Activated T-cell treated with anti-CD3 and anti-CD28 coated beads, Interleukin-2, amount 50 U/mL, for 4 hours (primary cell): ENCODE data around the gene NR1H4. TPM values are rescaled to one million over a fixed set of nuclear protein-coding genes. Genes with fewer than 3 reads are reported as not detected.

Experiments used
- ATAC-seq, 2 donors: fragments of 200-7000 bp; cut with Tn5 transposase; one replicate each; pipeline ENCODE4 v1.10.0; 2021
- DNase-seq: peaks from one replicate; pipeline ENCODE4 v3.0.0-alpha.2; 2020
- H3K27me3 Mint-ChIP-seq: one replicate; pipeline ENCODE4 v1.8.0; 2021; ENCODE audit warnings: low read depth, mixed read lengths
- H3K36me3 Mint-ChIP-seq: one replicate; pipeline ENCODE4 v1.8.0; 2022; ENCODE audit warnings: mixed read lengths; ENCODE audit not compliant: insufficient read depth
- H3K4me1 Mint-ChIP-seq: one replicate; pipeline ENCODE4 v1.8.0; 2021; ENCODE audit warnings: low read depth, mixed read lengths
- H3K4me3 Mint-ChIP-seq: one replicate; pipeline ENCODE4 v1.8.0; 2021; ENCODE audit warnings: mild to moderate bottlenecking, moderate library complexity, mixed read lengths
- H3K9me3 Mint-ChIP-seq: one replicate; pipeline ENCODE4 v1.8.0; 2021; ENCODE audit warnings: mixed read lengths
- total RNA-seq, 3 donors: library from RNA; stranded (reverse); gene quantifications; one replicate each; pipeline ENCODE4 v1.2.1, GENCODE V29; 2021

The NR1H4 gene
- total RNA-seq, 3 donors from 2014 or later, result 0.38 TPM; not detected in 2

DNA sequence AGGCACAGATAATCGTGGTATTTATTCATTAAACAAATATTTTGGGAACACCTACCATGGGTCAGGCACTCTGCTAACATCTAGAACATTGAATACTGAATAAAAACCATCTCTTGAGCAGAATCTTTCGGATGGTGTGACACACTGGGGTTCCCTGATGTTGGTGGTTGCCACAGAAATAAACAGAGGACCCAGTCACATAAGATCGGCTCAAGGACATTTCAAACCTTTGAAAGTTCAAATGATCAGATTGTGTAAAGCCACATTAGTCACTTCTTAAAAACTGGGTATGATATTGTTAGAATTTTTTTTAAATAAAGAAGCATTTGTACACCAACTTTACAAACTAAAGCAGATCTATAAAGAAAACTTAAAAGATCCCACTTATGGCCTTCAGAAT lies 39.0 kb downstream of the NR1H4 start:
- Mint-ChIP-seq H3K36me3 (no peaks in the 10 kb centered on the region), H3K4me3 (no peak overlapping the region), H3K9me3 (peaks cover 6% of the 10 kb centered on the region), H3K4me1 (no peaks in the 10 kb centered on the region), H3K27me3 (peaks cover 3% of the 10 kb centered on the region)
- no peak for DNase-seq
- ATAC-seq, result no peak

- peaks cover 6% of the 10 kb centered on the region for H3K27me3 Mint-ChIP-seq
- H3K36me3 Mint-ChIP-seq, result no peaks in the 10 kb centered on the region
- H3K4me1 Mint-ChIP-seq, result no peaks in the 10 kb centered on the region
Measured at GRCh38 chr12:100515968-100516367, 42.3 kb downstream of the NR1H4 start.

GRCh38 chr12:100518376-100518775 lies 44.7 kb downstream of the NR1H4 start:
- DNase-seq (no peak), ATAC-seq (no peak)
- H3K4me1 Mint-ChIP-seq, result no peaks in the 10 kb centered on the region
- H3K9me3 Mint-ChIP-seq, result peaks cover 10% of the 10 kb centered on the region
- no peaks in the 10 kb centered on the region for H3K36me3 Mint-ChIP-seq
- no peak overlapping the region for H3K4me3 Mint-ChIP-seq
- peaks cover 6% of the 10 kb centered on the region for H3K27me3 Mint-ChIP-seq

More at GRCh38 chr12:100515968-100516367, 42.3 kb downstream of the NR1H4 start:
- peaks cover 10% of the 10 kb centered on the region for H3K9me3 Mint-ChIP-seq
- DNase-seq (no peak), ATAC-seq (no peak)
- no peak overlapping the region for H3K4me3 Mint-ChIP-seq

DNA sequence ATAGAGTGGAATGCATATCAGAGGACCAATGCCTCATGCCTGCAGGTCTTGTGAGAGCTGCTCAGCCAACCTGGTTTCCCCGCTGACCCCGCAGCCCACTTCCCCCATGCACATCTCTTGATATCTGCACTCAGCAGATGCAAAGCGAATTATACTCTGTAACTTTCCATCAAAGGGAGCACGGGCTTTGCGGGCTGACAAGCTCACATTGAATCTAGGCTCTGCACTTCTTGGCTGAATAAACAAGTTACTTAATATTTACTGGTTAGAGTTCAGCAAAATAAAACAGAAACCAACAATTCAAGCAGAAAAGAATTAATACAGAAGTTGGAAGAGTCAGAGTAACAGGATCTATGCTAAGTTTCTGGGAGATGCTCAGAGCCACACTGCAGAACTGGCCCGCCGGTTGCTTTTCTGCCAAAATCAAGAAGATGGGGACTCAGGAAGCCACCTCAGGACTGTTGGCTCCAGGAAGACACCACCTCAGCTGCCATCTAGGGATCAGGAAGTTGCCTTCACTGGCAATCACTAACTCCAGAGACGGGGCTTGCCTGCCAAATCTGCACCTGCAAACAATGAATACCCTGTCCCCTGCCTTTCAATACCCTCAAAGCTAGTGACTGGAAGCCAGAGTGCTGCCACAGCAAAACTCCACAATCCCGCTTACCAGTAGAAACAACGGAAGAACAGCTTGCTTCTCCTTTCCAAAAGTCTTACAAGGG lies 46.5 kb downstream of the NR1H4 start:
- DNase-seq (no peak), ATAC-seq (no peak)
- Mint-ChIP-seq H3K4me3 (no peak overlapping the region), H3K9me3 (peaks cover 10% of the 10 kb centered on the region), H3K36me3 (no peaks in the 10 kb centered on the region), H3K4me1 (no peaks in the 10 kb centered on the region), H3K27me3 (peaks cover 8% of the 10 kb centered on the region)

GRCh38 chr12:100521958-100522357 lies 48.3 kb downstream of the NR1H4 start:
- DNase-seq, result no peak

DNA sequence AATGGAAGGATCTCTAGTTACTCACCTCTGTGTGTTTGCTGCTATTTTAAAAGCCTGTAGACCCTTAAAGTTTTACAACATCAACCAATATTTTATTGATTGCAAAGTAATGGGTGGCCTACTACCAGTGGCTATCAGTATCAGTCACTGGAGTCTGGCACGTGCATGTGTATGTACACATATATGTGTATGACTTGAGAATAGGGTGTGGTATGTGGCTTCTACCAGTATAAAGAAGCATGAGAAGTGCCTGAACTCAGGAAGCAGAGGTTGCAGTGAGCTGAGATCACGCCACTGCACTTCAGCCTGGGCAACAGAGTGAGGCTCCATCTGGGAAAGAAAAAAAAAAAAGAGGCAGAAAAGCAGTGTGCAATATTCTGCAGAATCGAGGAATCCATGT lies 54.4 kb downstream of the NR1H4 start:
- H3K36me3 Mint-ChIP-seq, result no peaks in the 10 kb centered on the region
- ATAC-seq, result no peak

More at GRCh38 chr12:100521958-100522357, 48.3 kb downstream of the NR1H4 start:
- H3K27me3 Mint-ChIP-seq, result peaks cover 9% of the 10 kb centered on the region
- no peaks in the 10 kb centered on the region for H3K4me1 Mint-ChIP-seq
- H3K36me3 Mint-ChIP-seq, result no peaks in the 10 kb centered on the region
- no peak overlapping the region for H3K4me3 Mint-ChIP-seq
- H3K9me3 Mint-ChIP-seq, result peaks cover 9% of the 10 kb centered on the region
- ATAC-seq, result no peak

DNA sequence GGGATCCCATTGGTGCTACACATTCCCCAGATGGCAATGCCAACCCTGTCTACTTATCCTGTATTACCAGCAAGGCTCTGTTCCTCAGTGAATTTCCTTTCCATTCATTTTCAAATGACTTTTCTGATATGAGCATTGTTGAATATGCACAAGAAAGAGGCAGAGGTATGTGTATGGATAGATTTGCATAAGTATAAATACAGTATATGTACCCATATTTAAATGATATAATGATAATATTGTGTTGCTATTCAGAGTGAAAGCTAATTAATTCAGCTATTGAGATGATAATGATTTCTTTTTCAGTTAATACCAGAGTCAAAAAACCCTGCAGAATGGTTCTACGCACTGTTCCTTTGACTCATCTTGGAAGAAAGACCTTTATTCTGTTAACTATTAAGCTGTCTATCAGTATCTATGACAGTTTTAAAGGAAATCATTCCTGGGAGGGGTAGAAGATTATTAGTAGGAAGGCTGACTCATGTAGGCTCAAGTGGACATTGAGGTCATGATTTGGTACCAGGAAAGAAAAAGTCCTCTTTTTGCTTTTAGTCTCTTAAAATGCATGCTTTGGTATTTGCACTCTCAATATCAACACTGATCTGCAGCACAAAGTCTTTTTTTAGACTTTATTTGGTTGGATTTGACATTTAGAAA lies 54.9 kb downstream of the NR1H4 start:
- Mint-ChIP-seq H3K36me3 (no peaks in the 10 kb centered on the region), H3K4me1 (no peaks in the 10 kb centered on the region), H3K4me3 (no peak overlapping the region), H3K27me3 (peaks cover 5% of the 10 kb centered on the region), H3K9me3 (no peaks in the 10 kb centered on the region)
- DNase-seq, result no peak
- no peak for ATAC-seq

More for the DNA sequence above, 54.4 kb downstream of the NR1H4 start:
- Mint-ChIP-seq H3K27me3 (peaks cover 4% of the 10 kb centered on the region), H3K4me3 (no peak overlapping the region), H3K9me3 (no peaks in the 10 kb centered on the region), H3K4me1 (no peaks in the 10 kb centered on the region)
- DNase-seq, result no peak

DNA sequence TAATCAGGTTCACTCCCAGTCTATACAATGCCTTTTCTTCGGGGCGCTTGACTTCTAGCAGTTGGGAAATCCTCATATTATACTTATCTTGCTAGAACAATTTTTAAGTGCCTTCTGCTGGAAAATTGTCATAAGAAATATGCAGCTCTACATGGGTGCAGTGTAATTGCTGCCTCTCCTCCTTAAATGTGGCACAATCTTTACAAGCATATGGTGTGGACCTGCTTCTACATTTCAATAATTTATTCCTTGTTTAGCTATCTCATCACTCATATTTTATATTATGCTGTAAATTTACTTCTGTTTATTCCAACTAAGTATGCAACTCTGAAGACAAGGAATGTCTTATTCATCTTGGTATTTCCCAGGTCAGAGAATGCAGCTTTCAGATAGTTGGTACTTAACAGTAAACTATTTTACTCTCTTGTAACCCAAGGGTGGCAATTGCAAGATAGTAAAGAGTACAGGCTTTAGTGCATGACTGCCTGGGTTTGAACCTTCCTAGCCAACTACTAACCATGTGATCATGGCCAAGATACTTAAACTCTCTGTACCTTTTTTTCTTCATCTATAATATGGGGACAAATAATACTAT lies 56.2 kb downstream of the NR1H4 start:
- Mint-ChIP-seq H3K36me3 (no peaks in the 10 kb centered on the region), H3K27me3 (peaks cover 7% of the 10 kb centered on the region)
- ATAC-seq, result no peak

DNA sequence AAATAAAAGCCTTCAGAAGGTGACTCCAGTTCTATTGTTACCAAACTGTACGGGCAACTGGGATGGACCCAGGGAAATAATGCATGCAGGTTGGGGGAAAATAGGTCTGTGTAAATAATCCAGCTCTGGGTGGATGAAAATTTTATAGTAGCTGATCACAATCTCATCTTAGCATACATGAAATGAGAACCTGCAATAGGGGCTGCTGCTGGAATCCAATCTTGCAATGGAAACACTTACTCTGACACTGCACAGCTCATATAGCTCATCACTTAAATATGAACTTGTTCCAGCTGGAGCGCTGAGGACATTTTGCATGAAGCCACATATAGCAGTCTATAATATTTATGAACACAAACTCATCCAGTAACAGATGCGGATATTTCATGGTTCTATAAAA lies 59.7 kb downstream of the NR1H4 start:
- DNase-seq, result no peak
- Mint-ChIP-seq H3K36me3 (no peaks in the 10 kb centered on the region), H3K27me3 (peaks cover 3% of the 10 kb centered on the region), H3K4me1 (no peaks in the 10 kb centered on the region), H3K9me3 (no peaks in the 10 kb centered on the region), H3K4me3 (no peak overlapping the region)
- ATAC-seq, result no peak

More for the DNA sequence above, 56.2 kb downstream of the NR1H4 start:
- H3K4me1 Mint-ChIP-seq, result no peaks in the 10 kb centered on the region
- H3K4me3 Mint-ChIP-seq, result no peak overlapping the region
- no peak for DNase-seq
- H3K9me3 Mint-ChIP-seq, result no peaks in the 10 kb centered on the region

GRCh38 chr12:100534625-100535227 lies 61.1 kb downstream of the NR1H4 start:
- H3K36me3 Mint-ChIP-seq, result no peaks in the 10 kb centered on the region
- H3K27me3 Mint-ChIP-seq, result peaks cover 3% of the 10 kb centered on the region
- no peaks in the 10 kb centered on the region for H3K9me3 Mint-ChIP-seq
- H3K4me3 Mint-ChIP-seq, result no peak overlapping the region
- ATAC-seq (no peak), DNase-seq (no peak)
- no peaks in the 10 kb centered on the region for H3K4me1 Mint-ChIP-seq

GRCh38 chr12:100539202-100539601 lies 65.5 kb downstream of the NR1H4 start:
- Mint-ChIP-seq H3K27me3 (peaks cover 6% of the 10 kb centered on the region), H3K4me3 (no peak overlapping the region), H3K4me1 (no peaks in the 10 kb centered on the region), H3K36me3 (no peaks in the 10 kb centered on the region), H3K9me3 (no peaks in the 10 kb centered on the region)
- DNase-seq (no peak), ATAC-seq (no peak)

GRCh38 chr12:100544165-100544564 lies 70.5 kb downstream of the NR1H4 start:
- no peak overlapping the region for H3K4me3 Mint-ChIP-seq
- H3K27me3 Mint-ChIP-seq, result peaks cover 5% of the 10 kb centered on the region
- no peaks in the 10 kb centered on the region for H3K9me3 Mint-ChIP-seq
- no peak for DNase-seq
- no peaks in the 10 kb centered on the region for H3K4me1 Mint-ChIP-seq
- no peaks in the 10 kb centered on the region for H3K36me3 Mint-ChIP-seq
- ATAC-seq, result no peak

DNA sequence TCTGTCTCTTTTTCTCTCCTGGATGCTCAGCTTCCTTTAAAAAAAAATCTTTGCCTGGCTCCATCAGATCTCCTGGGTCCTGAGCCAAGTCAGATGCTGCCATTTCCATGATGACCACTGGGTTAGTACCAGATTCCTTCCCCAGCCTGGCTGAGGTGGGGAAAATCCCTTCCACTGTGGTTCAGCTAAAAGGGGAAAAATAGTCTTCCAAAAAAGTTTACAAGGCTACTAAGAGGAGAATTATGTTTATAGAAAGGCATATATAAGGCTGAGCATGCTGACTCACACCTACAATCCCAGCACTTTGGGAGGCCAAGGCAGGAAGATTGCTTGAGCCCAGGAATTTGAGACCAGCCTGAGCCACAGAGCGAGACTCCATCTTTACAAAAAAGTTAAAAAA lies 71.4 kb downstream of the NR1H4 start:
- Mint-ChIP-seq H3K9me3 (no peaks in the 10 kb centered on the region), H3K4me3 (no peak overlapping the region)
- no peak for ATAC-seq

GRCh38 chr12:100553936-100554335 lies 80.3 kb downstream of the NR1H4 start:
- H3K9me3 Mint-ChIP-seq, result no peaks in the 10 kb centered on the region
- no peak for ATAC-seq
- peaks cover 2% of the 10 kb centered on the region for H3K27me3 Mint-ChIP-seq
- no peaks in the 10 kb centered on the region for H3K4me1 Mint-ChIP-seq
- no peaks in the 10 kb centered on the region for H3K36me3 Mint-ChIP-seq
- DNase-seq, result no peak
- H3K4me3 Mint-ChIP-seq, result no peak overlapping the region

More for the DNA sequence above, 71.4 kb downstream of the NR1H4 start:
- no peaks in the 10 kb centered on the region for H3K36me3 Mint-ChIP-seq
- no peaks in the 10 kb centered on the region for H3K4me1 Mint-ChIP-seq
- H3K27me3 Mint-ChIP-seq, result peaks cover 5% of the 10 kb centered on the region
- no peak for DNase-seq
